ENCODE results near the gene EXOC4. TPM values are rescaled to one million over a fixed set of nuclear protein-coding genes. Genes with fewer than 3 reads are reported as not detected.
A peak's percentile ranks its signal among the peaks of the same experiment; 100 is the strongest.

The EXOC4 gene
- total RNA-seq, 4 donors from 2014 or later = 36.9 to 78.0 (median 52.2) TPM

DNA sequence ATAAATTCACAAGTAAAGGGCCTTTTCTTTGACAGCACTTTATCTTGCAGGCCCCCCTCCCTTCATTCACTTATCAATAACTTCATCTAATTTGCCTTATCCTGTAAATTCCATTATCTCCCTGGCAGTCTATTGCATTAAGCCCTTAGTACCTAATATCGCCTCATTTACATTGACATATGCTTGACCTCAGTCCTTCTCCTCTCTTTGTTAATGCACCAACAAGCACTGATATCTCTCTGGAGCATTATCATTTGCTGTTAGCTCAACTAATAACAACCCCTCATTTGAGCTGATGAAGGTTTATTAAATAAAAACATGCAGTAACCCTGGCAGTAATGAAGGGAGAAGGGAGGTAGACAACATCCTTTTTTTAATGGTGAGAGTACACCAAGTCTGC is 46.8 kb downstream of the EXOC4 start:
- ATAC-seq = no peak
- DNase-seq = no peak
- in situ Hi-C loops (cut with MboI; ENCODE audit: low sequenced_read_pairs in 4 of 4) = no loop called here

GRCh38 chr7:133300088-133300487 is 47.2 kb downstream of the EXOC4 start:
- no peak for TF ChIP-seq POLR2A (IDR thresholded peaks at IDR 0.05)
- TF ChIP-seq, protein P1, sequence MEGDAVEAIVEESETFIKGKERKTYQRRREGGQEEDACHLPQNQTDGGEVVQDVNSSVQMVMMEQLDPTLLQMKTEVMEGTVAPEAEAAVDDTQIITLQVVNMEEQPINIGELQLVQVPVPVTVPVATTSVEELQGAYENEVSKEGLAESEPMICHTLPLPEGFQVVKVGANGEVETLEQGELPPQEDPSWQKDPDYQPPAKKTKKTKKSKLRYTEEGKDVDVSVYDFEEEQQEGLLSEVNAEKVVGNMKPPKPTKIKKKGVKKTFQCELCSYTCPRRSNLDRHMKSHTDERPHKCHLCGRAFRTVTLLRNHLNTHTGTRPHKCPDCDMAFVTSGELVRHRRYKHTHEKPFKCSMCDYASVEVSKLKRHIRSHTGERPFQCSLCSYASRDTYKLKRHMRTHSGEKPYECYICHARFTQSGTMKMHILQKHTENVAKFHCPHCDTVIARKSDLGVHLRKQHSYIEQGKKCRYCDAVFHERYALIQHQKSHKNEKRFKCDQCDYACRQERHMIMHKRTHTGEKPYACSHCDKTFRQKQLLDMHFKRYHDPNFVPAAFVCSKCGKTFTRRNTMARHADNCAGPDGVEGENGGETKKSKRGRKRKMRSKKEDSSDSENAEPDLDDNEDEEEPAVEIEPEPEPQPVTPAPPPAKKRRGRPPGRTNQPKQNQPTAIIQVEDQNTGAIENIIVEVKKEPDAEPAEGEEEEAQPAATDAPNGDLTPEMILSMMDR (IDR thresholded peaks at IDR 0.05 in 4 of 5, conservative IDR thresholded peaks at IDR 0.05 in 1 of 5) = no peak
- Histone ChIP-seq H3K36me3 (no peaks in the 10 kb centered on the region), H3K27ac (no peak overlapping the region), H3K4me3 (no peak overlapping the region), H3K9me3 (no peaks in the 10 kb centered on the region), H3K27me3 (no peaks in the 10 kb centered on the region), H3K4me1 (peaks cover 71 to 83% of the 10 kb centered on the region in 2 donors)
- DNase-seq (no peak), ATAC-seq (no peak)
- in situ Hi-C loops (cut with MboI; ENCODE audit: low sequenced_read_pairs in 4 of 4) (no loop called here), intact Hi-C loops (cut with DNase I; ENCODE audit: low total_unique reads) (no loop called here)

More for the DNA sequence above, 46.8 kb downstream of the EXOC4 start:
- intact Hi-C loops (cut with DNase I; ENCODE audit: low total_unique reads) = loop anchor here (5.0 kb wide), 1 partner anchor 508 kb away; no protein-coding TSS in a partner anchor
- H3K4me1 ChIP-seq = peaks cover 72 to 86% of the 10 kb centered on the region in 2 donors
- H3K27ac ChIP-seq = no peak overlapping the region
- H3K27me3 ChIP-seq = no peaks in the 10 kb centered on the region
- TF ChIP-seq, protein P1 (IDR thresholded peaks at IDR 0.05 in 4 of 5, conservative IDR thresholded peaks at IDR 0.05 in 1 of 5) = no peak
- TF ChIP-seq POLR2A (IDR thresholded peaks at IDR 0.05) = no peak
- no peaks in the 10 kb centered on the region for H3K9me3 ChIP-seq
- H3K36me3 ChIP-seq = no peaks in the 10 kb centered on the region
- no peak overlapping the region for H3K4me3 ChIP-seq

DNA sequence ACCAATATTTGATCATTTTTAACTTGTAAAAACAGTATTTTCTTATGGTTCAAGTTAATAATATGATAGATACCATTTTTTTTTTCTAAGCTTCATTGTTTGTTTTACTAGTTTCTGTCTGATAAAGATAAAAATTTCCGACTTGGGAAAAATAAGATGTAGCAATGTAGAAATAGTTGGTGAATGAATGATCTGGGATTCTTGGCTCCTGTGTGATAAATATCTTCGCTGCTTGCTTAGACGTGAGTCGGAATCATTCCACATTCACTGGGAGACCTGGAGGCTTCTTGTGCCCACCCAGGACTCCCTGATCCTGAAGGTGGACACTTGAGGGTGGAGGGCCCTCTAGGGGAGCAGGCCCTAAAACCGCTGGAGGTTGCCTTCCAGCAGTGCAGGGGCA is 47.9 kb downstream of the EXOC4 start:
- Histone ChIP-seq H3K36me3 (no peaks in the 10 kb centered on the region), H3K9me3 (no peaks in the 10 kb centered on the region), H3K4me1 (peaks cover 68 to 77% of the 10 kb centered on the region in 2 donors), H3K4me3 (no peak overlapping the region), H3K27ac (no peak overlapping the region), H3K27me3 (no peaks in the 10 kb centered on the region)
- no peak for ATAC-seq
- intact Hi-C loops (cut with DNase I; ENCODE audit: low total_unique reads) = no loop called here
- TF ChIP-seq, protein P1 (IDR thresholded peaks at IDR 0.05 in 4 of 5, conservative IDR thresholded peaks at IDR 0.05 in 1 of 5) = no peak
- no peak for TF ChIP-seq POLR2A (IDR thresholded peaks at IDR 0.05)
- DNase-seq = no peak
- in situ Hi-C loops (cut with MboI; ENCODE audit: low sequenced_read_pairs in 4 of 4) = no loop called here

DNA sequence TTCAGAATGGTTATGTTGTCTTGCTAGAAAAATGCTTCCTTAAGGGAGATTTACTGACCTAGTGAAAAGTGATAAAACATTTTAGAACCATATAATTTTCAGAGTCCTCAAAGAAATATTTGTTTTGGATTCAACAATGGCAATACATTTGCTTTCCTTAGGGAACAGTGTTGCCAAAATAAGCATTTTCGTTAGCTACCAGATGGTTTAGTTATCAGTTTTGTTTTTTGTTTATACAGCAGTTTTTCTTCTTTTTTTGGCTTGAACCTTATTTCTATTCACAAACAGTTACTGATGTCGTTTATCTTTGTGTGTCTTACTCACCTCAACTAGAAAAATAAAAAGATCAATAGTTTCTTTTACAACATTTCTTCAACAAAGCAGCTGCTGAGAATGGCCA is 48.6 kb downstream of the EXOC4 start:
- DNase-seq (no peak), ATAC-seq (no peak)
- H3K27me3 ChIP-seq = no peaks in the 10 kb centered on the region
- no peaks in the 10 kb centered on the region for H3K36me3 ChIP-seq
- no peaks in the 10 kb centered on the region for H3K9me3 ChIP-seq
- TF ChIP-seq POLR2A (IDR thresholded peaks at IDR 0.05) = no peak
- TF ChIP-seq, protein P1 (IDR thresholded peaks at IDR 0.05 in 4 of 5, conservative IDR thresholded peaks at IDR 0.05 in 1 of 5) = no peak
- H3K4me1 ChIP-seq = peaks cover 62 to 70% of the 10 kb centered on the region in 2 donors
- intact Hi-C loops (cut with DNase I; ENCODE audit: low total_unique reads) (no loop called here), in situ Hi-C loops (cut with MboI; ENCODE audit: low sequenced_read_pairs in 4 of 4) (no loop called here)
- H3K4me3 ChIP-seq = no peak overlapping the region
- no peak overlapping the region for H3K27ac ChIP-seq

DNA sequence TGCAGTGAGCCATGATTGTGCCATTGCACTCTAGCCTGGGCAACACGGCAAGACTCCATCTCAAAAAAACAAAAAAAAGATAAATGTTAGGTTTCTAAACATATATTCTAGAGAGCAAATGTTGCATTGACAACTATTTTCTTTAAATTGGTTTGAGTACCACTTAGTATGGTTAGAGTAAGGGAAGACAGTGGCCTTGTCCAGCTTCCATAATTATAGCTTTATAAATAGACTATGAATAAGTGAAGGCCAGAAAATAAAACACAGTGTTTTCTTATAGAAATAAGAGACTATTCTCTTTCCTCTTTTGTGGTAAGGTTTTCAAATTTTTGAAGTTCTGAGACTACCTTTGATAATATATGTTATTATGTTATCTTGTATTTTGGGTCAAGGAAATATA is 50.5 kb downstream of the EXOC4 start:
- no peaks in the 10 kb centered on the region for H3K27me3 ChIP-seq
- H3K36me3 ChIP-seq = peaks cover 0 to 19% of the 10 kb centered on the region in 2 donors
- ATAC-seq = peak; percentile 63 to 72
- DNase-seq = no peak
- H3K4me1 ChIP-seq = peaks cover 54% of the 10 kb centered on the region in 2 donors
- H3K4me3 ChIP-seq = no peak overlapping the region
- intact Hi-C loops (cut with DNase I; ENCODE audit: low total_unique reads) (no loop called here), in situ Hi-C loops (cut with MboI; ENCODE audit: low sequenced_read_pairs in 4 of 4) (no loop called here)
- TF ChIP-seq, protein P1 (IDR thresholded peaks at IDR 0.05 in 4 of 5, conservative IDR thresholded peaks at IDR 0.05 in 1 of 5) = no peak
- peak overlapping the region in 2 of 4 donors; percentile 20 to 49 for H3K27ac ChIP-seq
- H3K9me3 ChIP-seq = no peaks in the 10 kb centered on the region

Data from gastrocnemius medialis (tissue), 4 donors.